H1 (cell line): ENCODE measurements around the gene RALA. TPM values are rescaled to one million over a fixed set of nuclear protein-coding genes. Genes with fewer than 3 reads are reported as not detected.

Source experiments
- CTCF ChIA-PET: fragments of 300-600 bp; sonication (Branson Sonifier 250); formaldehyde crosslinking; loops from one replicate; lab custom pipeline; 2021; ENCODE audit not compliant: partially characterized antibody; lab: Charles Lee
- POLR2A ChIA-PET: fragments of 300-600 bp; sonication (Branson Sonifier 250); formaldehyde crosslinking; loops from one replicate; lab custom pipeline; 2021; ENCODE audit warnings: inconsistent platforms; ENCODE audit not compliant: partially characterized antibody; lab: Charles Lee
- DNase-seq, 2 experiments: peaks; one replicate each; pipeline versions ENCODE4 v3.0.0 to v3.0.0-alpha.2; 2010 to 2022; ENCODE audit warnings: low spot score in 2 of 2, low read depth in 1 of 2, mixed read lengths in 1 of 2
- FAIRE-seq: peaks from 2 replicates; lab custom pipeline; 2011; peaks lifted over from hg19 to GRCh38; lab: Jason Lieb, UNC
- H2AFZ ChIP-seq: 2 replicates; pipeline ENCODE4 v1.8.1; 2012; ENCODE audit warnings: low read length, inconsistent platforms
- H2AK5ac ChIP-seq: 2 replicates; pipeline ENCODE4 v1.6.1; 2013; ENCODE audit warnings: low read depth, low read length
- H2BK120ac ChIP-seq: replicated peaks from 2 replicates; pipeline ENCODE3; 2013; ENCODE audit warnings: low read depth, low read length, inconsistent platforms
- H2BK12ac ChIP-seq: 2 replicates; pipeline ENCODE4 v1.6.1; 2013; ENCODE audit warnings: low read depth, low read length
- H2BK15ac ChIP-seq: 2 replicates; pipeline ENCODE4 v1.6.1; 2013; ENCODE audit warnings: low read length
- H2BK20ac ChIP-seq: 2 replicates; pipeline ENCODE4 v1.6.1; 2013; ENCODE audit warnings: low read length
- H2BK5ac ChIP-seq: 2 replicates; pipeline ENCODE4 v1.6.1; 2013; ENCODE audit warnings: low read depth, low read length
- H3K14ac ChIP-seq: 2 replicates; pipeline ENCODE4 v1.6.1; 2013; ENCODE audit warnings: inconsistent platforms; ENCODE audit not compliant: insufficient read length
- H3K18ac ChIP-seq: 2 replicates; pipeline ENCODE4 v1.6.1; 2013; ENCODE audit warnings: low read length; ENCODE audit errors: extremely low read depth
- H3K23ac ChIP-seq: 2 replicates; pipeline ENCODE4 v1.6.1; 2013; ENCODE audit warnings: inconsistent platforms; ENCODE audit not compliant: insufficient read length
- H3K23me2 ChIP-seq: 2 replicates; pipeline ENCODE4 v1.6.1; 2013; ENCODE audit warnings: low read depth, low read length
- H3K27ac ChIP-seq: 2 replicates; pipeline ENCODE4 v1.6.1; 2011; ENCODE audit warnings: low read depth, low read length, inconsistent platforms
- H3K27me3 ChIP-seq, 4 experiments: replicated peaks in 1 of 4; 1 replicate in 1 of 4; 2 replicates in 3 of 4; pipeline versions ENCODE4 v1.6.1 to v1.8.1; 2011 to 2013; ENCODE audit warnings: low read length in 3 of 4, mild to moderate bottlenecking in 3 of 4, inconsistent platforms in 2 of 4, mixed read lengths in 2 of 4, moderate library complexity in 1 of 4; ENCODE audit not compliant: control insufficient read depth in 3 of 4, insufficient read depth in 3 of 4; ENCODE audit errors: extremely low read depth in 1 of 4
- H3K36me3 ChIP-seq, 4 experiments: 2 replicates each; pipeline versions ENCODE4 v1.6.1 to v1.8.1; 2011 to 2013; ENCODE audit warnings: mild to moderate bottlenecking in 4 of 4, low read length in 3 of 4, moderate library complexity in 2 of 4, control low read depth in 1 of 4, inconsistent platforms in 1 of 4; ENCODE audit not compliant: insufficient read depth in 4 of 4, control insufficient read depth in 2 of 4
- H3K4ac ChIP-seq: replicated peaks from 2 replicates; pipeline ENCODE3; 2013; ENCODE audit warnings: low read length, low read depth, mixed read lengths, inconsistent platforms; ENCODE audit not compliant: insufficient read length
- H3K4me1 ChIP-seq, 4 experiments: replicated peaks in 1 of 4; 1 replicate in 1 of 4; 2 replicates in 3 of 4; pipeline versions ENCODE4 v1.6.1 to v1.8.1; 2011 to 2013; ENCODE audit warnings: low read length in 3 of 4, inconsistent platforms in 2 of 4, mixed read lengths in 1 of 4; ENCODE audit not compliant: insufficient read depth in 4 of 4, control insufficient read depth in 3 of 4
- H3K4me2 ChIP-seq, 2 experiments: 2 replicates each; pipeline versions ENCODE4 v1.6.1 to v1.8.1; 2011 to 2013; ENCODE audit warnings: low read depth in 2 of 2, low read length in 2 of 2, control low read depth in 1 of 2, inconsistent platforms in 1 of 2, mild to moderate bottlenecking in 1 of 2; ENCODE audit not compliant: insufficient read depth in 1 of 2
- H3K4me3 ChIP-seq, 4 experiments: fragments of 200-600, 300-600 bp in 1 of 4; sonication (generic), shearing (Covaris generic), sonication (Bioruptor Twin) in 1 of 4; 2 replicates each; pipeline versions ENCODE4 v1.5.1 to v1.8.1; 2011 to 2016; ENCODE audit warnings: low read length in 4 of 4, low read depth in 3 of 4, control low read depth in 2 of 4, inconsistent platforms in 2 of 4, mild to moderate bottlenecking in 2 of 4, mixed read lengths in 1 of 4, moderate library complexity in 1 of 4; ENCODE audit not compliant: insufficient read depth in 2 of 4; ENCODE audit errors: extremely low read depth in 1 of 4
- H3K56ac ChIP-seq: replicated peaks from 2 replicates; pipeline ENCODE3; 2013; ENCODE audit warnings: low read depth, mild to moderate bottlenecking, mixed read lengths, low read length, inconsistent platforms; ENCODE audit not compliant: insufficient read length
- H3K79me1 ChIP-seq: 2 replicates; pipeline ENCODE4 v1.6.1; 2013; ENCODE audit warnings: low read depth, low read length, control low read depth
- H3K79me2 ChIP-seq, 2 experiments: 2 replicates each; pipeline versions ENCODE4 v1.6.1 to v1.8.1; 2012 to 2013; ENCODE audit warnings: low read length in 2 of 2, mild to moderate bottlenecking in 2 of 2, inconsistent platforms in 1 of 2; ENCODE audit not compliant: insufficient read depth in 2 of 2, control insufficient read depth in 1 of 2
- H3K9ac ChIP-seq, 4 experiments: replicated peaks in 1 of 4; 1 replicate in 1 of 4; 2 replicates in 3 of 4; pipeline versions ENCODE4 v1.6.1 to v1.8.1; 2011 to 2013; ENCODE audit warnings: low read depth in 3 of 4, low read length in 3 of 4, control low read depth in 2 of 4, mild to moderate bottlenecking in 2 of 4, moderate library complexity in 2 of 4, inconsistent platforms in 1 of 4; ENCODE audit errors: extremely low read depth in 1 of 4
- H3K9me3 ChIP-seq, 2 experiments: 2 replicates each; pipeline versions ENCODE4 v1.6.1 to v1.8.1; 2012 to 2013; ENCODE audit warnings: mild to moderate bottlenecking in 2 of 2, moderate library complexity in 2 of 2, control low read depth in 1 of 2, inconsistent platforms in 1 of 2, low read depth in 1 of 2, low read length in 1 of 2, mixed read lengths in 1 of 2; ENCODE audit not compliant: insufficient read depth in 2 of 2
- H4K20me1 ChIP-seq, 2 experiments: replicated peaks in 1 of 2; 2 replicates each; pipeline versions ENCODE3 to v1.8.1; 2011 to 2013; ENCODE audit warnings: inconsistent platforms in 2 of 2, low read length in 2 of 2, mild to moderate bottlenecking in 1 of 2; ENCODE audit not compliant: insufficient read depth in 2 of 2, control insufficient read depth in 1 of 2
- H4K5ac ChIP-seq: 2 replicates; pipeline ENCODE4 v1.6.1; 2013; ENCODE audit warnings: low read length, low read depth, mixed read lengths, inconsistent platforms; ENCODE audit not compliant: insufficient read length
- H4K8ac ChIP-seq: 2 replicates; pipeline ENCODE4 v1.8.0; 2013; ENCODE audit warnings: mild to moderate bottlenecking, moderate library complexity, low read length, inconsistent platforms; ENCODE audit not compliant: insufficient read depth; ENCODE audit errors: extremely low read depth
- H4K91ac ChIP-seq: replicated peaks from 2 replicates; pipeline ENCODE3; 2013; ENCODE audit warnings: low read length, mixed read lengths, inconsistent platforms; ENCODE audit not compliant: insufficient read length
- EP300 ChIP-seq, 2 experiments: IDR thresholded peaks; 1 replicate in 1 of 2; 2 replicates in 1 of 2; pipeline ENCODE4 v1.6.1; 2011 to 2012; ENCODE audit warnings: low read depth in 2 of 2, low read length in 2 of 2, mild to moderate bottlenecking in 2 of 2, borderline replicate concordance in 1 of 2, inconsistent platforms in 1 of 2, moderate library complexity in 1 of 2
- PHF8 ChIP-seq: fragments of 200-600 bp; sonication (generic); conservative IDR thresholded peaks from 2 replicates; pipeline ENCODE4 v1.7.1; 2012; ENCODE audit warnings: low read depth, mild to moderate bottlenecking, inconsistent platforms, low read length, moderate library complexity
- POLR2AphosphoS5 ChIP-seq: IDR thresholded peaks from 2 replicates; pipeline ENCODE4 v1.6.1; 2011; ENCODE audit warnings: low read depth, low read length
- WGBS, 2 experiments: shearing (Covaris generic) in 1 of 2; methylation state at CpG; one replicate each; pipeline versions ENCODE4 v1.1.6 to v1.1.7; 2013 to 2015; ENCODE audit warnings: low lambda C conversion rate in 2 of 2, mixed read lengths in 2 of 2, inconsistent platforms in 1 of 2, low coverage in 1 of 2, missing lambda C conversion rate in 1 of 2; ENCODE audit not compliant: insufficient replicate concordance in 2 of 2, insufficient coverage in 1 of 2, insufficient read length in 1 of 2; ENCODE audit errors: extremely low coverage in 1 of 2, missing lambda C conversion rate in 1 of 2; 5-methylcytosine and 5-hydroxymethylcytosine counted together
- polyA plus RNA-seq, 7 experiments: library from polyadenylated mRNA; depleted of rRNA in 3 of 7; stranded (reverse) in 5 of 7; unstranded in 2 of 7; fragments of >200 nt in 5 of 7; fragments of 200-250 nt in 2 of 7; gene quantifications; 1 replicate in 5 of 7; 2 replicates in 1 of 7; 4 replicates in 1 of 7; pipeline versions ENCODE4 v1.2.1 to v1.2.3, GENCODE V29; 2011 to 2013; ENCODE audit warnings: missing spikeins in 2 of 7, mixed read lengths in 2 of 7
- total RNA-seq: library from RNA; stranded (reverse); fragmentation: NEBNext Ultra II Directional; extraction: Animal tissue kit (Norgen Biotek cat#: 25700); gene quantifications from 2 replicates; pipeline ENCODE4 v1.2.1, GENCODE V29; 2021

The RALA gene
- total and polyA plus RNA-seq, 2 of the 8 experiments (the other 6 are each of a cell fraction or from before 2014, with no cell fraction given): 24.1 to 72.8 TPM

DNA sequence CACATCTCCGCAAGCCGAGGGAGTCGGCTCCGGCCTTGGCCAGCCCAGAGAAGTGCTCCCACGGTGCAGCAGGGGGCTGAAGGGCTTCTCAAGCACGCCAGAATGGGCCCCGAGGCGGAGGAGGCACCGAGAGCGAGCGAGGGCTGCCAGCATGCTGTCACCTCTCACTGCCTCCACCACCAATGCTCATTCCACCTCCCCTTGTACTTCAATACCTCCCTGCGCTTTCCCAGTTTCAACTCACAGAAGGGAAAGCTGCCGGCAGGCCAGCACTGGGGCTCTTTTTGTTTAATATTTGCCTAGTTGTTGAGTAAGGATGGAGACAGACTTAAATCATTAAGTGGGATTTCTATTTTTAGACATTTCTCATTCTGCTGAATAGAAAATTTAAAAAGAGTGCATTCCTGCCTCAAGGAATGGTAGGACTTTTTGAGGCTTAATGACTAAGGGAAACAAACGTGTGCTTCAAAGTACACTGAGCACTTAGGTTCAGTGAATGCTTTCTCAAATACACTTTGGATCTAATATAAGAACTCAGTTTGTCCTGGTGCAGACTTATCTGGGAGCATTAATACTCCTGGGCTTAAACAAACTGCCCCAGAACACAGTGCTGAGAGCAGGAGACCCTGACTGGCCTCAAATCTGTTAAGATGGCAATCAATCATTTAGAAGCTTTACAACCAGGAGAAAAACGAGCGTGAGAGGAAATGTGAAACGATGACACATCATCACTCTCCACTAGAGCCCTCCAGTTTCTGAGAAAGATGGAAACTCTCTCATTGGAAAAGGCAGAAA, 131.2 kb downstream of the RALA start:
- H3K36me3 ChIP-seq: peaks cover 0 to 4% (median 0%) of the 10 kb centered on the region in 4 experiments; a peak in 1 of 8 replicates
- no peak overlapping the region for H3K4me2 ChIP-seq
- 84% methylated on average over 17 of the region's 17 CpGs; no CpG with 5 or more reads in 1 of the 2 experiments for WGBS, 2 experiments
- no peak overlapping the region for H4K91ac ChIP-seq
- H2BK5ac ChIP-seq: no peak overlapping the region
- no peak overlapping the region for H3K18ac ChIP-seq
- no peaks in the 10 kb centered on the region; the same call in 1 of the 2 replicates for H3K79me1 ChIP-seq
- H4K8ac ChIP-seq: no peak overlapping the region
- DNase-seq (no peak), FAIRE-seq (no peak)
- H3K9me3 ChIP-seq: peaks cover 3 to 7% of the 10 kb centered on the region in 2 experiments; a peak in 2 of 4 replicates
- H3K4ac ChIP-seq: no peak overlapping the region
- H3K23me2 ChIP-seq: no peaks in the 10 kb centered on the region
- no peak overlapping the region for H2BK15ac ChIP-seq
- no peak overlapping the region for H2AFZ ChIP-seq
- H3K27me3 ChIP-seq: no peaks in the 10 kb centered on the region
- no peak overlapping the region for H3K9ac ChIP-seq
- ChIA-PET POLR2A (no interaction called here), CTCF (interaction anchor here (1.0 to 2.6 kb wide), 5 partner anchors 10 to 174 kb away, joined by 3 to 15 read pairs (median 6); no protein-coding TSS in a partner anchor)
- H2BK20ac ChIP-seq: no peak overlapping the region
- H3K27ac ChIP-seq: no peak overlapping the region
- no peak overlapping the region for H3K14ac ChIP-seq
- H3K23ac ChIP-seq: no peak overlapping the region
- H2AK5ac ChIP-seq: no peak overlapping the region
- H3K4me3 ChIP-seq: no peak overlapping the region
- H4K20me1 ChIP-seq: no peaks in the 10 kb centered on the region
- no peaks in the 10 kb centered on the region for H3K79me2 ChIP-seq
- H3K56ac ChIP-seq: no peak overlapping the region
- H3K4me1 ChIP-seq: peaks cover 0 to 4% (median 1%) of the 10 kb centered on the region in 4 experiments; a peak in 3 of 7 replicates
- H2BK120ac ChIP-seq: no peak overlapping the region
- H2BK12ac ChIP-seq: no peak overlapping the region
- no peak overlapping the region for H4K5ac ChIP-seq
- TF ChIP-seq PHF8 (no peak), EP300 (IDR thresholded peaks at IDR 0.05; ENCODE audit: borderline replicate concordance in 1 of 2, low read depth in 2 of 2, low read length in 2 of 2) (no peak), POLR2AphosphoS5 (no peak)
